Stimulated activated CD4-positive, alpha-beta T cell treated with anti-CD3 and anti-CD28 coated beads, Interleukin-4, amount 100 ng/mL, for 24 hours (primary cell): ENCODE results near the gene VAPA.

Experiments used
- DNase-seq: peaks from one replicate; pipeline ENCODE4 v3.0.0-alpha.2; 2020

VAPA gene, protein sequence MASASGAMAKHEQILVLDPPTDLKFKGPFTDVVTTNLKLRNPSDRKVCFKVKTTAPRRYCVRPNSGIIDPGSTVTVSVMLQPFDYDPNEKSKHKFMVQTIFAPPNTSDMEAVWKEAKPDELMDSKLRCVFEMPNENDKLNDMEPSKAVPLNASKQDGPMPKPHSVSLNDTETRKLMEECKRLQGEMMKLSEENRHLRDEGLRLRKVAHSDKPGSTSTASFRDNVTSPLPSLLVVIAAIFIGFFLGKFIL

GRCh38 chr18:9913526-9914333 lies at the start of gene VAPA:
VAPA (plus strand) TSS chr18:9914016; CDS start chr18:9914257, 241 bp downstream.
- DNase-seq = peak; percentile 92

DNA sequence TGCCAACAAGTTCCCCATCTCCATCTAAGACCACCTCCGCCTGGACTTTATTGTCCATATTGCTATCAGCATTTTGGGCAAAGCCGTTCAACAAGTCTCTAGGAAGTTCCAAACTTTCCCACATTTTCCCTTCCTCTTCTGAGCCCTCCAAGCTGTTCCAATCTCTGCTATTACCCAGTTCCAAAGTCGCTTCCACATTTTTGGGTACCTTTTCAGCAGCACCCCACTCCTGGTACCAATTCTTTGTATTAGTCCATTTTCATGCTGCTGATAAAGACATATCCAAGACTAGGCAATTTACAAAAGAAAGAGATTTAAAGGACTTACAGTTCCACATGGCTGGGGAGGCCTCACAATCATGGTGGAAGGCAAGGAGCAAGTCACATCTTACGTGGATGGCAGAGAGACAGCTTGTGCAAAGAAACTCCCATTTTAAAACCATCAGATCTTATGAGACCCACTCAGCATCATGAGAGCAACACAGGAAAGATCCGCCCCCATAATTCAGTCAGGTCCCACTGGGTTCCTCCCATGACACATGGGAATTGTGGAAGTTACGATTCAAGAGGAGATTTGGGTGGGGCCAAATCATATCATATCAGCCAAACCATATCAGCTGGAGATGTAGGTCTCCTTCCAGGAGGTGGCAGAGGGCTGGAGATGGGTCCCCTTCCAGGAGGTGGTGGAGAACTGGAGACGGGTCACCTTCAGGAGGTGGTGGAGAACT lies 47.9 kb upstream of the VAPA start:
- DNase-seq = no peak

GRCh38 chr18:9866627-9867026 lies 47.2 kb upstream of the VAPA start:
- no peak for DNase-seq

- no peak for DNase-seq
Observed at GRCh38 chr18:9867071-9867594, 46.7 kb upstream of the VAPA start.

GRCh38 chr18:9868857-9869714 lies 44.7 kb upstream of the VAPA start:
- no peak for DNase-seq

DNA sequence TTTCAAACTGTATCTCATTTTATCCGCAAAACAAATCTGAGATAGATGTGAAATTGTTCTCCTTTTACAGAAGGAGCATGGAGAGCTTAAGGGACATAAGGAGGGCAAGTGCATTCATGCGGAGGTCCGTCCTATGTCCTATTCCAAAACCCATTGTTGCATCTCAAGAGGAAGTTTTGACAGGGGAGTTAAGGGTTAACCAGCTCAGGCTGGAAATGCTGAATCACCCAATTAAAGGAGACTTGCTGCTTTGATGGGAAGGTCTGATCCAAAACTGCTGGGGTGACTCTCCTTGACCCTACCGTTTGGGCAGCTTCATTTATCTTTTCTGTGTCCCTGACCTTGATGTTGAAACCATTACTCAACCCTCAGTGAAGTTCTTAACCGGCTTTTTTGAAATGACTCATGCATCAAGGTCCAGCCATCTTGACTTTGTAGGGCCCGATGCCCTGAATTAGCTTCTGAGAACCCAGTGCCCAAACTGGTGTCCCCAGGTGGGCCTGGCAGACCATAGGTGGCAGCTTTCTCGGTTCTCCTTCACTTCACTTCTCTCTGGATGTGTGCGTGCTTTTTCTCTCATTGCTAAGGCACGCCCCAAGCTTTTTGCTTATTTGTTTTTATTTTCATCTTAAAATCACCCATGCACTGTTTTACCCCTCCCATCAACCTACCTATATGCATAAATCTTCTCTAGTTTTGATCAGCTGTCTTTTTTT lies 43.9 kb upstream of the VAPA start:
- no peak for DNase-seq

DNA sequence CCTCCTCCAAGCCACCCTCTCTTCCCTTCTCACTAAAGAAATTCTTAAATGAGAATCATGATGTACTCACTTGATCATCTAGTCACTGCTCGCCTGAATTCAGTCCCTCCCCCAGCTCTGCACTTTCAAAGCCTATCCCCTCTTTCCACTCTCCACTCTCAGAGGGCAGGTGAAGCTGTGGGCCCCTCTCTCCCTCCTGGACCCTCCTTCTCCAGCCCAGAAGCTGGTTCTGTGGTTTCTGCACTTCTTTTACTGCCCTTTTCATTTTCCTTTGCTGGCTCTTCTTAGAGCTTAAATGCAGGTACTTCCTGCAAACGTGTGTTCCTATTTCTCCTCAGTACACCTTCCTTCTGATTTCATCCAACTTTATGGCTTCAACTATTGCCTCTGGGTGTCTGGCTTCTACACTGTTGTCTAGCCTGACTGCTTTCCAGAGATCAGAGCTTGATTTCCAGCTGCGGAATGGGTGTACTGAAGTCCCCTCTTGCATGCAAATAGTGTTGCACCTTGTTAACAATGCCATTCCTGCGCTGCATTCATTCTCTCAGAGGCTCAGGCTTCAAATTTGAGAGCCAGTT lies 43.3 kb upstream of the VAPA start:
- no peak for DNase-seq

DNA sequence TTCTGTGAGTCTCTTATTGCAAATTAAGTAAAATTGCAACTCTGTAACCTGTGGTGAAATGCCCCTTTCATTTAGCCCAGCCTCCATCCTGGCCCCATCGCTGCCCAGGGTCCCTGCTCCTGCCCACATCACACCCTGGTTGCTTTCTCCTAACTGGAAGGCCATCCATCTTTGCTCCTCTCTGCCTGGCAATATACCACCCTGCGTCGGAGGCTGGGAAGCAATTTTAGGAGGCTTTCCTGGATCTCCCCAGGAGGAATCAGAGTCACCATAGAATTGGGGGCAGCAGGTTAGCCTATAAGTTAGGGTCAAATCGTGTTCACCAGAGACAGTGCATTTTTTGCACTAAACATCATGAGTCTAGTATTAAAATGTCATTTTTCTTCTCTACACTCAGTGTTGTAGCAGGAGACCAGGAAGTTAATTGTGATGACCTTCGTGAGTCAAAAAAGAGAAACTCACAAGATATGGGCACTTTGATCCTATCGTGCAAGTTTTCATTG lies 42.5 kb upstream of the VAPA start:
- no peak for DNase-seq

DNA sequence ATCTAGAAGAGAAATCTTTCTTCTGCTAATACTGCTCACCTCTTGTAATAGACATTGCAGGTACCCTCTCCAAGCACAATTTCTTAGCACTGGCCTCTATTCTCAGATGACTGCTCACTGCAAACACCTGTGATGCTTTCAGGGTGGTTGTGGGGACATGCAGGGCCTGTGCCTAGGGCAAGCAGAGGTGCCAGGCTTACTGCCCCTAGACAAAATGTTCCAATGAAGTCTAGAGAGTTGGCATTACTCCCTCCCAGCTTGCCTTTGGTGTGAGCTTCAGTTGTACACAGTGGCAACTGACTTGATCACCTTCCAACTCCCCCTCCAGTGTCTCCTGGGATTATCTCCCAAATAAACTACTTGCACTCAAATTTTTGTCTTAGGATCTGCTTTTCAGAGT lies 41.0 kb upstream of the VAPA start:
- DNase-seq = no peak

DNA sequence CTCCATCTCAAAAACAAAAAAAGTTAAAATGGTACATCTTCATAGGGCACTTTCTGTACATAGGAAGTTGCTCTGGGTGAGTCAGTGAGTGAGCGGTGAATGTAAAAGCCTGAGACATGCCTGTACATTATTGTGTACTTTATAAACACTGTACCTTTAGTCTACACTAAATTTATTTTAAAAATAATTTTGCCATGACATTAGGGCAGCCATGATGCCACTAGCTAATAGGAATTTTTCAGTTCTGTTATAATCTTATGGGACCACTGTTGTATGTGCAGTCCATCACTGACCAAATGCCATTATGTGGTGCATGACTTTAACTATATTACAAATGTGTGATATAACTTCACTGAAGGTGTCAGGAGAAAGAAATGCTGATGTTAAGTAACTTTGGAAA lies 39.1 kb upstream of the VAPA start:
- no peak for DNase-seq

DNA sequence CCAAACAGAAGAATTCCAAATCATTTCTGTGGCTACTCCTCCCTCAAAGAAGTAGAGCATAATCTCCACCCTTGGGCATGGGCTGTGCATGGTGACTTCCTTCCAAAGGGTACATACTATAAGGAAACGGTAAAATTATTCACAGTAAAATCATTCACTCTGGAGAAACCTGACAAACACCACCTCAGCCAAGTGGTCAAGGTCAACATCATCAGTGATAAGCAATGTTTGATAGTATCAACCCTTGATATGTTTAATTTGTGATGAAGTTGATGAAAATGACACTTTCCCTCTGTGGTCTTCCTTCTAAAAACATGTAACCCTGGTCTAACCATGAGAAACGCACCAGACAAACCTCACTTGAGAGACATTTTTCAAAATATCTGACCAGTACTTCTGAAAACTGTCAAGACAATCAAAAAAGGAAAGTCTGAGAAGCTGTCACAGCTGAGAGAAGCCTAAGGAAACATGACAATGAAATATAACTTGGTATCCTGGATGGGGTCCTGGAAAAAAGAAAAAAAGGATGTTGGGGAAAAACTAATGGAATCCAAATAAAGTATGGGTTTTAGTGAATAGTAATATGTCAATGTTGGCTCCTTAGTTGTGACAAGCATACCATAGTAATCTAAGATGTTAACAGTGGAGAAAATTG lies 37.5 kb upstream of the VAPA start:
- no peak for DNase-seq

GRCh38 chr18:9876867-9877654 lies 36.8 kb upstream of the VAPA start:
- DNase-seq = no peak

DNA sequence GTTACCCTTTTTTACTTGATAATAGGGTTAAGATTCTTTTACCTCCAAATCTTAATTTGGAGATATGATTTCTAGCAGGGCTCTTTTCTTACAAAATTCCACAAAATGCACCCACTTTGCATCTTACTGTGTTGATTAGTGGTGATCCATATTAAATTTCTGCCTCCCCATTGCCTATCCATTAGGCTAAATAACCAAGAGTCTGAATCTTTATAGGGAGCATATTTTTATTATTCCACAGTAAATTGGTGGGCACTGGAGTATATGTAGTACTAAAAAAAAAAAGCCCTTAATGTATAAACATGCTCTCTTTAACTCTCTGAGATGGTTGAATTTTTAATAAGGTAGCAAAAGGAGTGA lies 36.2 kb upstream of the VAPA start:
- DNase-seq = no peak

GRCh38 chr18:9878095-9878494 lies 35.7 kb upstream of the VAPA start:
- no peak for DNase-seq

DNA sequence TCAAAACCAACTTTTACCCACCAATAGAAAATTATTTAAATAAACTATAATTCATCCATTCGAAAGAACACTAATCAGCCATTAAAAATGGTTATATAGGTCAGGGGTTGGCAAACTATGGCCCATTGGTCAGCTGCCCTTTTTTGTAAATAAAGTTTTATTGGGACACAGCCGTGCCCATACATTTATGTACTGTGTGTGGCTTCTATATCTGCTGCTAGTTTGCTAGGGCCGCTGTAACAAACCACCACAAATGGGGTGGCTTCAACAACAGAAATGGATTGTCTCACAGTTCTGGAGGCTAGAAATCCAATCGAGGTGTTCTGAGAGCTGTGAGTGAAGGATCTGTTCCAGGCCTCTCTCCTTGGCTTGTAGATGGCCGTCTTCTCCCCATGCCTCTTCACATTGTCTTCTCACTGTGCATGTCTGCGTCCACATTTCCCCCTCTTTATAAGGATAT lies 35.0 kb upstream of the VAPA start:
- DNase-seq = no peak

DNA sequence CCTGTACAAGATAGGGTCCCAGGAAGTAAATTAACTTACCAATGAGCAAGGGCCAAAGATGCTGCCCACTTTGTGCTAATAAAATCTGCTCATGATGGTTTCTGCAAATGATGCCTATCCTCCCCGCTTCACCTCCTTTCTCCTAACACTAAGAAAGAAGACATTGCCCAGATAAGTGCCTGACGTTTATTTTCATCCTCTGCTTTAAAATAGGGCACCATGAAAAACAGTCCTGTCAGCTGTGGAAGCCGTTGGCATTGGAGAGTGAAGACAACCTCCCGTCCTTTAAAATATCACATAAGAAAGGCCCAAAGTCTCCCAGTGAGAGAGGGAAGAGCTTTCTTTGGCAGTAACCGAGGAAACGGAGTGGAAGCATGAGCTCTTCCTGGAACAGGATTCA lies 29.7 kb upstream of the VAPA start:
- DNase-seq = no peak

- no peak for DNase-seq
Observed at GRCh38 chr18:9884532-9885140, 29.2 kb upstream of the VAPA start.

DNA sequence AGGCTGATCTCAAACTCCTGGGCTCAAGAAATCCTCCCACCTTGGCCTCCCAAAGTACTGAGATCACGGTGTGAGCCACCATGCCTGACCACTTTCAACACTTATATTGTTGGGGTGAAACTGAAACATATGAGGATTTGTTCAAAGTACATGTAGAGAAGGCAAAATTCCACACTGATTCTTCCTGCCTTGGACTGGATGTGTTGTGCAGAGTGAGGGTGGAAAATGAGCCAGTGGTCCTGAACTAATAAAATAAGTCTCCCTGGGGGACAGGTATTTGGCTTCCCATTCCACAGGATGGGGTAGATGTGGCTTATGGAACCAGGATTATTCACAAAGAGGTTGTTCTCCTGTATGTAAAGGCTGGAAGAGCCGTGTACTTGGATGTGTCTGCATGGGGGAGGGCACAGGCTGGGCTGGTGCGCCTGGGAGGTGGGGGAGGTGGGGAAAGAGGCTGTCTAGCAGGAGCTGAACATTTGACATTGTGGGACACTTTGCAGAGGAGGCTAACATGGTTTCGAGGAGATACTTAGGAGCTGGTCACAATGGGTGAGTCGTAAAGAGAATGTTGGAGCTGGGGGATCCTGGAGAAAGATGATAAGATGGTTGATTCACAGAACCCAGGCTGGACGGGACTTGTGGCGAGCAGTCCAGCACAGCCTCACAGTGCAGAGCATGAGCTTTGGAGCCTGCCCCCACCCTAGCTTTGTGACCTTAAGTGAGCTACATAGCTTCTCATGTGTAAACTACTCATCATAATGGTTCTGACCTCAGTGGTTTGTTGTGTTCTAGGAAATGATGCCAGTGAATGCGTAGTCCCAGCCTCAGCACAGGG lies 28.4 kb upstream of the VAPA start, which contains the start of gene TXNDC2:
TSS of gene TXNDC2 (plus strand) at position 804 of the 835 bp plus-strand sequence. CDS start 708 bp downstream, outside the sequence.
- DNase-seq = no peak
